MV-4-11 (cell line): ENCODE data around the gene TRNAU1AP.
"Not testable (repeated sequence)": the region's sequence is repeated elsewhere in the genome, so short reads cannot be mapped to it uniquely, and the experiment has no call there.

Experiments used
- DNase-seq: peaks from one replicate; lab custom pipeline; 2025; lab: John Stamatoyannopoulos, UW

TRNAU1AP gene

GRCh38 chr1:28577052-28577678 lies 24.3 kb downstream of the TRNAU1AP start:
- peak; percentile 78 for DNase-seq

- peak; percentile 35 for DNase-seq
Observed at GRCh38 chr1:28577738-28578536, 25.1 kb downstream of the TRNAU1AP start.

GRCh38 chr1:28578696-28579218 lies 25.9 kb downstream of the TRNAU1AP start:
- no peak for DNase-seq

DNA sequence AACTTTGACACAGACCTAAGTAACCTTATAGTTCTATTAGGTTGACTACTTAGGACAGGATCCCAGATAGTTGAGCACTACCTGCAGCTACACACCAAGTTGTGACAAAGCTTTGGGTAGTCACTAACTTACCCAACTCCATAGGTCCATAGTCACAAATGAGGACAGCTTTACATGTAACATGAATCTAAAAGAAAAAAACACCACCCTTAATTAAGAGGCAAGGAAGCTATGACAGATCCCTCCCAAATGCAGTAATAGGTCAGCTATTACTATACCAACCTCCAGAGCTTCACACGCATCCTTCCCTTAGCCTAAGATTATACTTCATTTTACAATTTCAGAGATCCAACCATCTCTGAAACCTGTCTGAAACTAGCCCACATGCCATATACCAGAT lies 26.5 kb downstream of the TRNAU1AP start:
- no peak for DNase-seq

GRCh38 chr1:28580722-28581530 lies 28.0 kb downstream of the TRNAU1AP start:
- DNase-seq = peak; percentile 50

DNA sequence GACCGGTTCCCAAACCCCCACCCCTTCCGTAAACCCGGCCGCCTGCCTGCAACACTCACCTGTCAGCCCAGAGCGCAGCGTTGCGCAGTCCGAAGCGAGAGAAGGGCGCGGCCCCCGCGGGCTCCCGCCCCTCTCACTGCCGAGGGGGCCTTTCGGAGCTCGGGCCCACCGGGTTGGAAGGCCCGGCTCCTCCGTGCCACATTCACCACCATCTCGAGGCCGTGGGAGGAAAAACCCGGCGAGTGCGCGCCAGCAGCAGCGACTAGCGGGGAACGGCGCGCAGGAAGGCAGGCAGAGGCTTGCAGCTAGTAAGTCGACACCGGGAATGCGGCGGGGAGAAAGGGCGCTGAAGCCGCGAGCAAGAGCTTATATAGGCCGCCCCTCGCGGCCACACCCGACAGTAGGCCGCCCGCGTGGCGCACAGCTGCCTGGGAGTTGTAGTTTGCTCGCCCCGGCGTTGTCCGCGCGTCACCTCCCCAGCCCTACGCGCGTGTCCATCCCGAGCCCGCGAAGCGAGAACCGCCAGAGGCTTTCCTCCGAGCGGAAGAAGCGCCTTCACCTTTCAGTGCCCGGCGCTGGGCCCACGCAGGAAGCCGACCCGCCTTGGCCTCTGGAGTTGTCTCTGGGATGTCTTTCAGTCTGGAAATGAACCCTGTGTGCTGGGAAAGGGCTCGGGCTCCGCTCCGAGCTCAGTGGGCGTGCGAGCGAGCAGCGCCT lies 28.8 kb downstream of the TRNAU1AP start:
- peak; percentile 94 for DNase-seq

DNA sequence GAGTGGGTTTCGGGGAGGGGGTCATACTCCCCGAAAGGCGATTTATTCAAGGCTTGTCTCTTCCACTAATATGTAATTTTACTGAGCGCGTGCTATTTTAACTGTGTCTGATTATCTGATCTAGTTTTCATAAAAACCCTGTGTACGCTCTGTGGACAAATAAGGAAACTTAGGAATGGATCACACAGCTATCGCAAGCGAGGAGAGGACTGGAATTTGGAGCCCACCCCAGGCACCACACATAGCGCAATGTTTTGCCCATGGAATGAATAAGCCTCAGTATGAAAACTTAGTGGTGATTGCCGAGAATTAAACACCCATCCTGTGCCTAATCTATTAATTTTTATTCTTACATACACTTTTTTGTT lies 29.3 kb downstream of the TRNAU1AP start:
- DNase-seq = peak; percentile 30

DNA sequence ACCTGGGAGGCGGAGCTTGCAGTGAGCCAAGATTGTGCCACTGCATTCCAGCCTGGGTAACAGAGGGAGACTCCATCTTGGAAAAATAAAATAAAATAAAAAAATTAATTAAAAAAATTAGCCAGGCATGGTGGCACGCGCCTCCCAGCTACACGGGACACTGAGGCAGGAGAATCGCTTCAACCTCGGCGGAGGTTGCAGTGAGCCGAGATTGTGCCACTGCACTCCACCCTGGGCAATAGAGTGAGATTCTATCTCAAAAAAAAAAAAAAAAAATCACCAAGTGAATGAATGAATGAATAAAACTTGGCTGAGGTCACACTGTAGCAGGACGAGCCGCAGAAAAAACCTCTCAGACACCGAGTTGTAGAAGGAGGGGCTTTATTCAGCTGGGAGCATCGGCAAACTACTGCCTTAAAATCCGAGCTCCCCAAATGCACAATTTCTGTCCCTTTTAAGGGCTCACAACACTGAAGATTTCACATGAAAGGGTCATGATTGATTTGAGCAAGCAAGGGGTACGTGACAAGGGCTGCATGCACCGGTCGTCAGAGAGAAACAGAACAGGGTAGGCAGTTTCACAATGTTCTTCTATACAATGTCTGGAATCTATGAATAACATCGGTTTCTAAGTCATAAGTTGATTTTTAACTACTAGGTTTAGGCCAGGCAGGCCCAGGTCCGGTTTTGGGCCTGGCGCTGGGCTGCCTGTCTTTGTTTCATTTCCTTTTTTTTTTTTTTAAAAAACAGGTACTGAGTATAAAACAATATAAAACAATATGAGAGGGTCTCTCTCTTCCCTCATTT lies 33.9 kb downstream of the TRNAU1AP start:
- not testable (repeated sequence) for DNase-seq

GRCh38 chr1:28591708-28592320 lies 38.9 kb downstream of the TRNAU1AP start, which contains the start of gene RAB42:
Gene RAB42 (plus strand): TSS chr1:28592265. CDS start chr1:28592512, 247 bp downstream.
- DNase-seq = no peak

DNA sequence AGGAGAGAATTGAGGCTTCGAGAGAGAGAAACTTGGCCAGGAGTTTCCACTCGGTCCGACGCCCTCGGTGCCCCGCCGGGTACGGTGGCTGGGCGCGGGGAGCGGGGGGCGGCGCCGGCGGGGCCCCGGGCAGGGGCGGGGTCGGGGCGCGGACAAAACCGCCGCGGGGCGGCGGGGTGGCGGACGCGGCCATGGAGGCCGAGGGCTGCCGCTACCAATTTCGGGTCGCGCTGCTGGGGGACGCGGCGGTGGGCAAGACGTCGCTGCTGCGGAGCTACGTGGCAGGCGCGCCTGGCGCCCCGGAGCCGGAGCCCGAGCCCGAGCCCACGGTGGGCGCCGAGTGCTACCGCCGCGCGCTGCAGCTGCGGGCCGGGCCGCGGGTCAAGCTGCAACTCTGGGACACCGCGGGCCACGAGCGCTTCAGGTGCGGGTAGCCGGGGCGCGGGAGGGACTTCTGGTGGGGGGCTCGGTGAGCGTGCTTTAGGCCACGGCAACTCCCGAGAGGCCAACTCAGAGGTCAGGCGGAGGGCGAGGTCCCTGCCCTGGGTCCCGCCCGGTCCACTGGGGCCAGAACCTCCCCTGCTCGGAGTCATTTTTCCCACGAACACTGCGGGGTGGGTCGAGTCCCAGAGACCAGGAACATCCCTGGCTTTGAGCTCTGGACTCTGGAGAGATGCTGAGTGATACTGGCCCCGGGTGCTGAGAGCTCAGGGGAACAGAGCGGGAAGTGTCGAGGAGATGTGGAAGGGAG lies 39.6 kb downstream of the TRNAU1AP start:
- no peak for DNase-seq

- not testable (repeated sequence) for DNase-seq
Observed at GRCh38 chr1:28593988-28594356, 41.1 kb downstream of the TRNAU1AP start.

DNA sequence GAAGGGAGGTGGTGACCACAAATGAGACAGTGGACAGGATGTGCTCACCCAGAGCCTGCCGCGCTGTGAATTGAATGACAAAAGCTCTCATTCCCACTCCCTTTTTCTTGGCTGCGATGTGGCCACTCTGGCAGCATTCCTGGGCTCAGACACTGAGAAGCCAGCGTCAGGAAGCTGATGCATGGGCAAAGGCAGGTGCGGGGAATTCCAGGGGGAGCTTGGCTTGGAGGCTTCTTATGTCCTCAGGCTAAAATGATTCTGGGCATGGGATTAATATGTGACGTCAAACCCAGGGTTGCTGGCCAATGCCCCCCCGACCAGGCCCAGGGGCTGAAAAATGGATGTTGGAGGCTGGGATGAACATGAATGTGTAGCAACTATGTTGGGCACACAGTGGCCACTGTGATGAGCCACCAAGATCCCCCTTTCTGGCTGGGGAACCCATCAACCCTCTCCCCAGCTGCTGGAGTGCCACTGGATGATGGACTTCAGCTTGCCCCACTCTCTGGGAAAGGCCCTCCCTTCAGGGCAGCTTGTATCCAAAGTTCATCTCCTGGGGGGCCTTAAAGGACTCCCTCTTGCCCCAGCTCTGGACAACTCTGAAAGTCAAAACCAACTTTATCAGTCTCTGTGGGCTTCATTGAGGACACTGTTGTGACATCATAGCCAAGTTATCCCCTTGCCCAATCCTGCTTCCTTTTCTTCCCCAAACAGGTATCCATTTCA lies 42.0 kb downstream of the TRNAU1AP start:
- not testable (repeated sequence) for DNase-seq

DNA sequence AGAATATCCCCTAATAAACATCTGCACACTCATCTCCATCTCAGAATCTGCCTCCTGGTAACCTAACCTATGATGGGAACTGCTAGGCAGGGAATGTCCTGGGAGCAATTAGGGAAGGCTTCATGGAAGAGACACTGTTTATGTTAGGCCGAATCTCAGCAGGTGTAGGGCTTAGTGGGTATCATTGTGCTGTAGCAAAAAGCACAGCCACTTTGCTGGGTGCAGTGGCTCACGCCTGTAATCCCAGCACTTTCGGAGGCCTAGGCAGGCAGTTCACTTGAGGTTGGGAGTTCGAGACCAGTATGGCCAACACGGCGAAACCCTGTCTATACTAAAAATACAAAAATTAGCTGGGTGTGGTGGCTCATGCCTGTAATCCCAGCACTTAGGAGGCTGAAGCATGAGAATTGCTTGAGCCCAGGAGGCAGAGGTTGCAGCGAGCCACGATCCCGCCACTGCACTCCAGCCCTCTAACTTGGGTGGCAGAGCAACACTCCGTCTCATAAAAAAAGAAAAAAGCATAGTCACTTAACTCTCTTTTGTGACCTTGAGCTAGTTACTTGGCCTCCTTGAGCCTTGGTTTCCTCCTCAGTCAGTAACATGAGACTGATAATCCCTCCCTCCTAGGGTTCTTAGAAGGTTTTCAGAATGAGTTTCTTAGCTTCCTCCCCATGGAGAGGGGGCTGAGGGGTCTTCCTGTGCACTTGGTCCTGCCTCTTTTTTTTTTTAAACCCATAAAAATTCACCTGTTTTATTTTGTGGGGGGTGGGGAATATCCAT lies 42.7 kb downstream of the TRNAU1AP start:
- DNase-seq = no peak

GRCh38 chr1:28596276-28596675 lies 43.4 kb downstream of the TRNAU1AP start:
- not testable (repeated sequence) for DNase-seq

- peak; percentile 40 for DNase-seq
Observed at GRCh38 chr1:28601696-28602095, 48.8 kb downstream of the TRNAU1AP start.

DNA sequence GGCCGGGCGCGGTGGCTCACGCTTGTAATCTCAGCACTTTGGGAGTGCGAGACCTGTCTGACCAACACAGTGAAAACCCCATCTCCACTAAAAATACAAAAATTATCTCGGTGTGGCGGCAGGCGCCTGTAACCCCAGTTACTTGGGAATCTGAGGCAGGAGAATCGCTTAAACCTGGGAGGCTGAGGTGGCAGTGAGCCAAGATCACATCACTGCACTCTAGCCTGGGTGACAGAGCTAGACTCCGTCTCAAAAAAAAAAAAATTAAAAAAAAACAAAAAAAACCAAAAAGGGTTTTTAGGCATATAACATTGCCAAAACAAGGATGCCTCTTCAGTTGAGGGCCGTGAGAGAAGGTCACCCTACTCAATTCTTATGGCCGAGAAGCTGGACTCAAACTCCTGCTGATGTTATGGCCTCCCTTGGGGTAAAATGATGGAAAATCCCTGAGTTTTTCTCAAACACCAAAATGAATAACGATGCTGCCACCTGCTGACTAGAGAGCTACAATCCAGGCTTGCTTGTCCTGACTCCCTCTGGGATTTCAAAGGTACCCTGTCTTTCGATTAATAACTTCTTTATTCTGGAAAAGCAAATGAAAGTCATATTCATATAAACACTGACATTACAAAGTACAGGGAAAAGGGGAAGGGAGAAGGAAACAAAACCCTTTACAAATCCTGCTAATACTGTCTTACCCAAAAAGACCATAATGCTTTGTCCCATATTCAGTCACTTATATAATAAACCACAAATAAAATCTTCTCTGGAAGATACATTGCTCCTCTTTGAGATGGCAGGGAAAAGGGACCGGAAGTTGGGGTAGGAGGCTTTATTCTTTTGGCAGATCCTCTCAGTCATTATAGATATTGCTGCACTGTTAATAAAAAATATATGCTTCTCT lies 49.9 kb downstream of the TRNAU1AP start:
- DNase-seq = peak; percentile 53

- DNase-seq = no peak
Observed at GRCh38 chr1:28604411-28604810, 51.5 kb downstream of the TRNAU1AP start.
